ENCODE data around the gene SPNS2. TPM values are rescaled to one million over a fixed set of nuclear protein-coding genes. Genes with fewer than 3 reads are reported as not detected.

Gene SPNS2
- total RNA-seq, 2 donors from 2014 or later: 7.2 to 16.8 TPM

DNA sequence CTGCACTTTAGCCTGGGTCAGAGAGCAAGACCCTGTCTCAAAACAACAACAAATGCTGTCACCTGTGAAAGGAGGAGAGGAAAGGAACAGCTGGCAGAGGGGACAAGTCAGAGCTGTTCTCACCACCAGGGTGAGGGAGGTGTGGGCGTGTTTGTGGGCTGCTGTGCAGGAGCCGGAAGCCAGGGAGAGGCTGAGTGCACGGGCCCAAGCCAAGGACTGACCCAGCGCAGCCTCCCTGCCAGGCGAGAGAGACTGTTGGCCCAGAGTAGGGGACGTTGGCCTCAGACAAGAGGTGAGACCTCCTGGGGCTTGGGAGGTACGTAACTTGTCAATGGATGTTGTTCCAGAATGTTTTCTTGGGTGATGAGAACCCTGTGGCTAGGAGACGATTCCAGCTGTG is 10.7 kb downstream of the SPNS2 start:
- TF ChIP-seq, protein P1, sequence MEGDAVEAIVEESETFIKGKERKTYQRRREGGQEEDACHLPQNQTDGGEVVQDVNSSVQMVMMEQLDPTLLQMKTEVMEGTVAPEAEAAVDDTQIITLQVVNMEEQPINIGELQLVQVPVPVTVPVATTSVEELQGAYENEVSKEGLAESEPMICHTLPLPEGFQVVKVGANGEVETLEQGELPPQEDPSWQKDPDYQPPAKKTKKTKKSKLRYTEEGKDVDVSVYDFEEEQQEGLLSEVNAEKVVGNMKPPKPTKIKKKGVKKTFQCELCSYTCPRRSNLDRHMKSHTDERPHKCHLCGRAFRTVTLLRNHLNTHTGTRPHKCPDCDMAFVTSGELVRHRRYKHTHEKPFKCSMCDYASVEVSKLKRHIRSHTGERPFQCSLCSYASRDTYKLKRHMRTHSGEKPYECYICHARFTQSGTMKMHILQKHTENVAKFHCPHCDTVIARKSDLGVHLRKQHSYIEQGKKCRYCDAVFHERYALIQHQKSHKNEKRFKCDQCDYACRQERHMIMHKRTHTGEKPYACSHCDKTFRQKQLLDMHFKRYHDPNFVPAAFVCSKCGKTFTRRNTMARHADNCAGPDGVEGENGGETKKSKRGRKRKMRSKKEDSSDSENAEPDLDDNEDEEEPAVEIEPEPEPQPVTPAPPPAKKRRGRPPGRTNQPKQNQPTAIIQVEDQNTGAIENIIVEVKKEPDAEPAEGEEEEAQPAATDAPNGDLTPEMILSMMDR (IDR thresholded peaks at IDR 0.05): no peak
- H3K4me1 ChIP-seq: peaks cover 0 to 84% of the 10 kb centered on the region in 2 donors
- no peak for DNase-seq (ENCODE audit: low spot score)
- H3K27ac ChIP-seq: peak overlapping the region; percentile 37 to 54
- no peaks in the 10 kb centered on the region for H3K36me3 ChIP-seq
- no peaks in the 10 kb centered on the region for H3K9me3 ChIP-seq
- H3K27me3 ChIP-seq: no peaks in the 10 kb centered on the region
- H3K4me3 ChIP-seq: no peak overlapping the region

- H3K27me3 ChIP-seq: no peaks in the 10 kb centered on the region
- no peak overlapping the region for H3K4me3 ChIP-seq
- peaks cover 0 to 79% of the 10 kb centered on the region in 2 donors for H3K4me1 ChIP-seq
- peak overlapping the region; percentile 37 to 54 for H3K27ac ChIP-seq
- TF ChIP-seq, protein P1 (IDR thresholded peaks at IDR 0.05): no peak
- H3K36me3 ChIP-seq: no peaks in the 10 kb centered on the region
- DNase-seq (ENCODE audit: low spot score): no peak
- H3K9me3 ChIP-seq: no peaks in the 10 kb centered on the region
Observed at GRCh38 chr17:4509923-4510617, 11.4 kb downstream of the SPNS2 start.

- no peak for DNase-seq (ENCODE audit: low spot score)
Observed at GRCh38 chr17:4510618-4510941, 11.9 kb downstream of the SPNS2 start.

DNA sequence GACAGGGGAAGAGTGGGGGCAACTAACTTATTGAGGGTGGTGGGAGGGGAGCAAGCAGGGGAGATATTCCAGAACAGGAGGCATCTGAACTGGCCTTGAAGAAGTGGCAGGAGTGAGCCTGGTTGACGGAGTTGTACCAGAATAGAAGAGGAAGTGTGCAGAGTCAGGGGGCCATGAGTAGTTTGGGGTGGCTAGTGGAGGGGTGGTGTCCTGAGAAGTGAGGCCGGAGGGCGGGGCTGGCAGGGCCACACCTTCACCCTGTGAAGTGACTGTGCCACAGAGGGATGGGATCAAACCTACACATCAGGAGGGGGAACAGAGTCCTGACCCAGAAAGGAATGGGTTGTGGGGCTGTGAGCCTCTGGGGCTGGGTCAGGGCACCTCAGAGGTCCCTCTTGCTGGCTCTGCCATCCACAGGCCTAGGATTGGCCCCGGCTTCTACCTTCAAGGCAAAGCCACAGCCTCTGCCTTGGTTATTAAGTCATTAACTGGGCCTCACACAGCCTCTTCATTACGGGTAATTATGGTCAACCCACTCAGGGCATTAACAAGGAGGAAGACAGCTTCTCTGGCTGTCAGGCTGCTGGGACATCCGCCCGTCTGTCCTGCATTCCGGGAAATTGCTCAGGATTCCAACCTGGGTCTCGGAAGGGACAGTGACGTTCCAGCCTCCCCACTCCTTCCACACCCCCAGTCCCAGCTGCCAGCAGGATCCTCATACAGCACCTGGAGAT is 12.7 kb downstream of the SPNS2 start:
- H3K4me1 ChIP-seq: peaks cover 0 to 66% of the 10 kb centered on the region in 2 donors
- no peak overlapping the region for H3K27ac ChIP-seq
- no peaks in the 10 kb centered on the region for H3K9me3 ChIP-seq
- no peaks in the 10 kb centered on the region for H3K36me3 ChIP-seq
- no peak for DNase-seq (ENCODE audit: low spot score)
- TF ChIP-seq, protein P1 (IDR thresholded peaks at IDR 0.05): no peak
- no peak overlapping the region for H3K4me3 ChIP-seq
- H3K27me3 ChIP-seq: no peaks in the 10 kb centered on the region

More at GRCh38 chr17:4510618-4510941, 11.9 kb downstream of the SPNS2 start:
- H3K36me3 ChIP-seq: no peaks in the 10 kb centered on the region
- TF ChIP-seq, protein P1 (IDR thresholded peaks at IDR 0.05): no peak
- no peaks in the 10 kb centered on the region for H3K27me3 ChIP-seq
- H3K27ac ChIP-seq: peak overlapping the region in 1 of 2 donors; percentile 37
- no peaks in the 10 kb centered on the region for H3K9me3 ChIP-seq
- H3K4me1 ChIP-seq: peaks cover 0 to 74% of the 10 kb centered on the region in 2 donors
- H3K4me3 ChIP-seq: no peak overlapping the region

DNA sequence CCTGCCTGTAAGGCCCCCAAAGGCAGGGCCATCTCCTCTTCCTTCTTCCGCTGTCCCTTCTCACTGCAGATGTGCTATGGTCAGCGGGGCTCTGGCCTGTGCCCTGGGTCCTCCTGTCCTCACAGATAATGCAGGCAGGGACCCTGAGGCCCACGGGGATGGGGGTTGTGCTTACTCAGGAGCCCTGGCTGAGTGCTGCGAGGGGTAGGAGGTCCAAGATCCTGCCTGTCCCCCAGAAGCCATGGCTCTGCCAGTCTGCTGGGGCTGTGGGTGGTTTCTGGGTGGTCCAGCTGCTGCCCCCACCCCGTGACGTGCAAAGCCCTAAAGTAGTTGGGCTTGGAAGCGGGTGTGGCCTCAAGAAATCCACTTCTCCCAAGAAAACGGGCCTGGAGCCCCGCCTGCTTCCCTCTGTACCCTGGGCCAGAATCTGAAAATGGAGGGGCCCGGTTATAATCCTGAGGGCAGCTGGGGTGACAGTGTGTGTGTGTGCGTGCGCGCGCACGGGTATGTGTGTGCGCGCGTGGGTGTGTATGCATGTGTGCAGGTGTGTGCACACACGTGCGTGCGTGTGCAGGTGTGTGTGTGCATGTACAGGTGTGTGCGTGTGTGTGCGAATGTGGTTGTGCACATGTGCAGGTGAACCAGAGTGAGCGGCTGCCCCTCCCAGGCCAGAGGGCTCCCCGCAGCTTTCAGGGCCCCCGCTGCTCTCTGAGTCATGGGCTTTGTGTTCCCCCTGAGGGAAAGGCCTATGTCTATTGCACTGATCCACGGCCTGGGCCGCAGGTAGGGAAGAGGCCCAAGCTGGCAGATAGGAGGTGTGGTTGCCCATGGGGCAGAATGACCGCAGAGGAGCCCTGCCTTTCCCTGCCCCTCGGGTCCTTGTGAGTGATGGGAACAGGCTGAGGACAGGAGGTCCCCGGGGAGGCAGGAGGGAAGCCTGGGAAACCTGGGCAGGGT is 13.8 kb downstream of the SPNS2 start:
- H3K4me1 ChIP-seq: peaks cover 0 to 56% of the 10 kb centered on the region in 2 donors
- H3K4me3 ChIP-seq: no peak overlapping the region
- H3K27me3 ChIP-seq: no peaks in the 10 kb centered on the region
- H3K36me3 ChIP-seq: no peaks in the 10 kb centered on the region
- no peaks in the 10 kb centered on the region for H3K9me3 ChIP-seq
- TF ChIP-seq, protein P1 (IDR thresholded peaks at IDR 0.05): no peak
- H3K27ac ChIP-seq: no peak overlapping the region
- DNase-seq (ENCODE audit: low spot score): no peak

Measured in right atrium auricular region (tissue), 2 donors.